ENCODE measurements around the gene PEX11G.

DNA sequence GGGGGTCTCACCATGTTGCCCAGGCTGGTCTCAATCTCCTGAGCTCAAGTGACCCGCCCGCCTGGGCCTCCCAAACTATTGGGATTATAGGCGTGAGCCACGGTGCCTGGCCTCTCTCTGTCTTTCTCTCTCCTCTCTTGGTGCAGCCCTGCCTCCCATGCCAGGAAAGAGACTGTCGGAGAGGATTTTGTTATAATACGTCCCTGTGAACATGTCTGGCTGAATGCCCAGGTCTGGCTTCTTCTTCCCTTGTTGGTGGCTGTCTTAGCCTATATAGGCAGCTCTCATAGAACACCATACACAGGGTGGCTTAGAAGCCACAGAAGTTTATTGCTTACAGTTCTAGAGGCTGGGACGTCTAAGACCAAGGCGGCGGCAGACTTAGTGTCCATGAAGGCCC is 46.4 kb downstream of the PEX11G start:
- TF ChIP-seq, protein P1, sequence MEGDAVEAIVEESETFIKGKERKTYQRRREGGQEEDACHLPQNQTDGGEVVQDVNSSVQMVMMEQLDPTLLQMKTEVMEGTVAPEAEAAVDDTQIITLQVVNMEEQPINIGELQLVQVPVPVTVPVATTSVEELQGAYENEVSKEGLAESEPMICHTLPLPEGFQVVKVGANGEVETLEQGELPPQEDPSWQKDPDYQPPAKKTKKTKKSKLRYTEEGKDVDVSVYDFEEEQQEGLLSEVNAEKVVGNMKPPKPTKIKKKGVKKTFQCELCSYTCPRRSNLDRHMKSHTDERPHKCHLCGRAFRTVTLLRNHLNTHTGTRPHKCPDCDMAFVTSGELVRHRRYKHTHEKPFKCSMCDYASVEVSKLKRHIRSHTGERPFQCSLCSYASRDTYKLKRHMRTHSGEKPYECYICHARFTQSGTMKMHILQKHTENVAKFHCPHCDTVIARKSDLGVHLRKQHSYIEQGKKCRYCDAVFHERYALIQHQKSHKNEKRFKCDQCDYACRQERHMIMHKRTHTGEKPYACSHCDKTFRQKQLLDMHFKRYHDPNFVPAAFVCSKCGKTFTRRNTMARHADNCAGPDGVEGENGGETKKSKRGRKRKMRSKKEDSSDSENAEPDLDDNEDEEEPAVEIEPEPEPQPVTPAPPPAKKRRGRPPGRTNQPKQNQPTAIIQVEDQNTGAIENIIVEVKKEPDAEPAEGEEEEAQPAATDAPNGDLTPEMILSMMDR (IDR thresholded peaks at IDR 0.05) = no peak
- no peak for TF ChIP-seq PHF8 (IDR thresholded peaks at IDR 0.05; ENCODE audit: borderline replicate concordance, low read depth)
- TF ChIP-seq RCOR1 (IDR thresholded peaks at IDR 0.05; ENCODE audit: low read depth, low read length) = no peak
- TF ChIP-seq EP300 (IDR thresholded peaks at IDR 0.05) = no peak
- no peak for TF ChIP-seq CEBPB (IDR thresholded peaks at IDR 0.05)
- TF ChIP-seq SMC3 (IDR thresholded peaks at IDR 0.05) = no peak
- TF ChIP-seq ZSCAN20 (CRISPR knock-in tag; IDR thresholded peaks at IDR 0.05) = no peak
- TF ChIP-seq, protein P2, sequence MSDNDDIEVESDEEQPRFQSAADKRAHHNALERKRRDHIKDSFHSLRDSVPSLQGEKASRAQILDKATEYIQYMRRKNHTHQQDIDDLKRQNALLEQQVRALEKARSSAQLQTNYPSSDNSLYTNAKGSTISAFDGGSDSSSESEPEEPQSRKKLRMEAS (IDR thresholded peaks at IDR 0.05) = no peak
- TF ChIP-seq POLR2A (IDR thresholded peaks at IDR 0.05; ENCODE audit: low read length) = no peak
- TF ChIP-seq RAD21 (conservative IDR thresholded peaks at IDR 0.05 in 1 of 2, IDR thresholded peaks at IDR 0.05 in 1 of 2) = no peak
- TF ChIP-seq, protein P3, sequence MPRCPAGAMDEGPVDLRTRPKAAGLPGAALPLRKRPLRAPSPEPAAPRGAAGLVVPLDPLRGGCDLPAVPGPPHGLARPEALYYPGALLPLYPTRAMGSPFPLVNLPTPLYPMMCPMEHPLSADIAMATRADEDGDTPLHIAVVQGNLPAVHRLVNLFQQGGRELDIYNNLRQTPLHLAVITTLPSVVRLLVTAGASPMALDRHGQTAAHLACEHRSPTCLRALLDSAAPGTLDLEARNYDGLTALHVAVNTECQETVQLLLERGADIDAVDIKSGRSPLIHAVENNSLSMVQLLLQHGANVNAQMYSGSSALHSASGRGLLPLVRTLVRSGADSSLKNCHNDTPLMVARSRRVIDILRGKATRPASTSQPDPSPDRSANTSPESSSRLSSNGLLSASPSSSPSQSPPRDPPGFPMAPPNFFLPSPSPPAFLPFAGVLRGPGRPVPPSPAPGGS (IDR thresholded peaks at IDR 0.05) = no peak
